Esophagus squamous epithelium (tissue), 5 donors: ENCODE measurements around the gene AIFM3. TPM values are rescaled to one million over a fixed set of nuclear protein-coding genes. Genes with fewer than 3 reads are reported as not detected.
"Not testable (repeated sequence)": the region's sequence is repeated elsewhere in the genome, so short reads cannot be mapped to it uniquely, and the experiment has no call there.

Source experiments
- DNase-seq: peaks from one replicate; lab custom pipeline; 2025; lab: John Stamatoyannopoulos, UW
- H3K27ac ChIP-seq, 4 donors: fragments of 200-600 bp; sonication (generic); one replicate each; pipeline ENCODE4 v1.5.1; 2016 to 2019; ENCODE audit warnings: mild to moderate bottlenecking in 1 of 4
- H3K27me3 ChIP-seq, 4 donors: fragments of 200-600 bp; sonication (generic); 1 replicate in 3 of 4; 2 replicates in 1 of 4; pipeline versions ENCODE4 v1.5.1 to v1.6.0; 2017 to 2021; ENCODE audit warnings: antibody characterized with exemption in 1 of 4
- H3K36me3 ChIP-seq, 3 donors: fragments of 200-600 bp; sonication (generic); one replicate each; pipeline ENCODE4 v1.5.1; 2016 to 2019
- H3K4me1 ChIP-seq, 3 donors: fragments of 200-600 bp; sonication (generic); one replicate each; pipeline ENCODE4 v1.5.1; 2017 to 2019
- H3K4me3 ChIP-seq, 4 donors: fragments of 200-600 bp; sonication (generic); 1 replicate in 3 of 4; 2 replicates in 1 of 4; pipeline ENCODE4 v1.5.1; 2016 to 2019; ENCODE audit warnings: mild to moderate bottlenecking in 2 of 4, moderate library complexity in 1 of 4
- H3K9me3 ChIP-seq, 3 donors: fragments of 200-600 bp; sonication (generic); one replicate each; pipeline ENCODE4 v1.5.1; 2016 to 2019
- POLR2A ChIP-seq, 4 donors: fragments of 450-650 bp; IDR thresholded peaks; one replicate each; pipeline ENCODE4 v1.6.1; 2017; ENCODE audit warnings: antibody characterized with exemption in 4 of 4, mild to moderate bottlenecking in 4 of 4, moderate library complexity in 3 of 4
- WGBS, 2 donors: methylation state at CpG; one replicate each; pipeline ENCODE4 v1.1.5; 2018; 5-methylcytosine and 5-hydroxymethylcytosine counted together
- intact Hi-C: fragments of 100-400 bp; cut with DNase I; formaldehyde crosslinking; loops from one replicate; pipeline ENCODE4 v1.15.0; 2022
- total RNA-seq, 4 donors: library from RNA; depleted of rRNA; stranded (reverse); fragments of >200 nt; gene quantifications; one replicate each; pipeline ENCODE4 v1.1.0, GENCODE V29; 2016
- TF ChIP-seq, protein P1 (sequence below), 6 experiments: fragments of 450-650 bp in 4 of 6; fragments of 200-600 bp in 2 of 6; sonication (generic) in 2 of 6; IDR thresholded peaks; one replicate each; pipeline ENCODE4 v1.5.1; 2016 to 2019; ENCODE audit warnings: antibody characterized with exemption in 6 of 6, mild to moderate bottlenecking in 4 of 6, moderate library complexity in 4 of 6
- donor health status: DM: yes; HTN: yes; CAD: no.

The AIFM3 gene
- total RNA-seq, 4 donors from 2014 or later, result 0.30 to 1.9 (median 0.94) TPM

DNA sequence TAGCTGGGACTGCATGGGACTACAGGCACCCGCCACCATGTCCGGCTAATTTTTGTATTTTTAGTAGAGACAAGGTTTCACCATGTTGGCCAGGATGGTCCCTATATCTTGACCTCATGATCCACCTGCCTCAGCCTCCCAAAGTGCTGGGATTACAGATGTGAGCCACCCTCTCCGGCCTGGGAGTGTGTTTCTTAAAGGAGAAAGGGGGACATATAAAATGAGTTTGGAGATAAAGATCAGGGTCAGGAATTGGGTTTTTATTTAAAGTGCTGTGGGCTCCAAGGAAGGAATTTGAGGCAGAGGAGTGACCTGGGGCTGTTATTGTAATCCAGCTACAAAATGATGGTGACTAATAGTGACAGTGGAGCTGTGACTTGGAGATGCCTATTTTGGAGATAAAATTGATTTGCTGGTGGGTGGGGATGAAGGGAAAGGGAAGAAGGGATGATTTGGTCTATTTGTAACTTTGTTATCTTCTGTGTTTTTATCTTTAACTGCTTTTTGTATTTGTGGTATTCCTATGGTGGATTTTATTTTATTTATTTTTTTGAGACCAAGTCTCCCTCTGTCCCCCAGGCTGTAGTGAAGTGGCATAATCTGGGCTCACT lies 44.8 kb upstream of the AIFM3 start:
- Histone ChIP-seq H3K4me1 (peaks cover 21 to 83% (median 46%) of the 10 kb centered on the region in 3 donors), H3K27me3 (no peaks in the 10 kb centered on the region), H3K27ac (peak overlapping the region in 1 of 4 donors; percentile 9), H3K9me3 (no peaks in the 10 kb centered on the region), H3K4me3 (no peak overlapping the region), H3K36me3 (peaks cover 0 to 3% (median 0%) of the 10 kb centered on the region in 3 donors)
- intact Hi-C loops, result no loop called here
- DNase-seq, result no peak
- TF ChIP-seq, protein P1, sequence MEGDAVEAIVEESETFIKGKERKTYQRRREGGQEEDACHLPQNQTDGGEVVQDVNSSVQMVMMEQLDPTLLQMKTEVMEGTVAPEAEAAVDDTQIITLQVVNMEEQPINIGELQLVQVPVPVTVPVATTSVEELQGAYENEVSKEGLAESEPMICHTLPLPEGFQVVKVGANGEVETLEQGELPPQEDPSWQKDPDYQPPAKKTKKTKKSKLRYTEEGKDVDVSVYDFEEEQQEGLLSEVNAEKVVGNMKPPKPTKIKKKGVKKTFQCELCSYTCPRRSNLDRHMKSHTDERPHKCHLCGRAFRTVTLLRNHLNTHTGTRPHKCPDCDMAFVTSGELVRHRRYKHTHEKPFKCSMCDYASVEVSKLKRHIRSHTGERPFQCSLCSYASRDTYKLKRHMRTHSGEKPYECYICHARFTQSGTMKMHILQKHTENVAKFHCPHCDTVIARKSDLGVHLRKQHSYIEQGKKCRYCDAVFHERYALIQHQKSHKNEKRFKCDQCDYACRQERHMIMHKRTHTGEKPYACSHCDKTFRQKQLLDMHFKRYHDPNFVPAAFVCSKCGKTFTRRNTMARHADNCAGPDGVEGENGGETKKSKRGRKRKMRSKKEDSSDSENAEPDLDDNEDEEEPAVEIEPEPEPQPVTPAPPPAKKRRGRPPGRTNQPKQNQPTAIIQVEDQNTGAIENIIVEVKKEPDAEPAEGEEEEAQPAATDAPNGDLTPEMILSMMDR (IDR thresholded peaks at IDR 0.05), result no peak
- TF ChIP-seq POLR2A (IDR thresholded peaks at IDR 0.05), result no peak
- WGBS, 2 donors, result 0 to 61% methylated on average over 1 to 3 of the region's 3 CpGs

DNA sequence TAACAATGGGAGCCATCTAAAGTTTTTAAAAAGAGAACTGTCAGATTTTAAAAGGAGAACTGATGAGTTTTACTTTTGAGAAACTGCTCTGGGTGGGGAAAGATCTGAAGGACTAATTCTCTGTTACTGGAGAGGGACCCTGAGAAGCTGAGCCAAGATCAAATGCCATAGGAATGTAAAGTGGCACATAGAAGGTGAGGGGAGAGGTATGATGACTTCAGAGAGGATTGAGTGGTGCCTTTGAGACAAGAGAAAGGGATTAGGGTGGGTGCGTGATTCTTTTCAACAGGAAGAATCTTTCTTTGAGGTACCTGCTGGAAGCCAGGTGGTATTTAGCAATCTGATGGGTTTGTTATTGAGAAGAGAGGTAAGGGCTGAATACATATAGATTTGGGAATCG lies 40.8 kb upstream of the AIFM3 start:
- H3K36me3 ChIP-seq, result peaks cover 0 to 3% (median 0%) of the 10 kb centered on the region in 3 donors
- no peak overlapping the region for H3K4me3 ChIP-seq
- H3K9me3 ChIP-seq, result no peaks in the 10 kb centered on the region
- DNase-seq, result no peak
- no peak for TF ChIP-seq POLR2A (IDR thresholded peaks at IDR 0.05)
- TF ChIP-seq, protein P1 (IDR thresholded peaks at IDR 0.05), result no peak
- intact Hi-C loops, result no loop called here
- WGBS, 2 donors, result 63 to 71% methylated on average over 2 of the region's 2 CpGs
- no peaks in the 10 kb centered on the region for H3K27me3 ChIP-seq
- H3K4me1 ChIP-seq, result peaks cover 5 to 73% (median 37%) of the 10 kb centered on the region in 3 donors
- no peak overlapping the region for H3K27ac ChIP-seq

DNA sequence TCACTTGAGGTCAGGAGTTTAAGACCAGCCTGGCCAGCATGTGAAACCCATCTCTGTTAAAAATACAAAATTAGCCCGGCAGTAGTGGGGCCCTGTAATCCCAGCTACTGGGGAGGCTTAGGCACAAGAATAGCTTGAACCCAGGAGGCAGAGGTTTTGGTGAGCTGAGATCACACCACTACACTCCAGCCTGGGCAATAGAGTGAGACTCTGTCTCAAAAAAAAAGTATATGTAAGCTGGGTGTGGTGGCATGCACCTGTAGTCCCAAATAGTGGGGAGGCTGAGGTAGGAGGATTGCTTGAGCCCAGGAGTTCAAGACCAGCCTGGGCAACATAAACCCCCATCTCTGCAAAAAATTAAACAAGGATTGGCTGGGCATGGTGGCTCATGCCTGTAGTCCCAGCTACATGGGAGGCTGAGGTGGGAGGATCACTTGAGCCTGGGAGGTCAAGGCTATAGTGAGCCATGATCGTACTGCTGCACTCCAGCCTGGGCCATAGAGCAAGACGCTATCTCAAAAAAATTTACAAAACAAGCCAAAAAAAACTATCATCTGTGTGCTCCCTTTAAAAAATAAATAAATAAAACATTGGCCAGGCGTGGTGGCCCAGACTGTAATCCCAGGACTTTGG lies 39.0 kb upstream of the AIFM3 start:
- no peak for TF ChIP-seq POLR2A (IDR thresholded peaks at IDR 0.05)
- TF ChIP-seq, protein P1 (IDR thresholded peaks at IDR 0.05), result no peak
- peaks cover 0 to 6% (median 0%) of the 10 kb centered on the region in 3 donors for H3K36me3 ChIP-seq
- intact Hi-C loops, result no loop called here
- no peak overlapping the region for H3K4me3 ChIP-seq
- DNase-seq, result no peak
- H3K27ac ChIP-seq, result no peak overlapping the region
- H3K4me1 ChIP-seq, result peaks cover 0 to 73% (median 24%) of the 10 kb centered on the region in 3 donors
- no peaks in the 10 kb centered on the region for H3K9me3 ChIP-seq
- 83 to 84% methylated on average over 4 of the region's 4 CpGs for WGBS, 2 donors
- no peaks in the 10 kb centered on the region for H3K27me3 ChIP-seq

DNA sequence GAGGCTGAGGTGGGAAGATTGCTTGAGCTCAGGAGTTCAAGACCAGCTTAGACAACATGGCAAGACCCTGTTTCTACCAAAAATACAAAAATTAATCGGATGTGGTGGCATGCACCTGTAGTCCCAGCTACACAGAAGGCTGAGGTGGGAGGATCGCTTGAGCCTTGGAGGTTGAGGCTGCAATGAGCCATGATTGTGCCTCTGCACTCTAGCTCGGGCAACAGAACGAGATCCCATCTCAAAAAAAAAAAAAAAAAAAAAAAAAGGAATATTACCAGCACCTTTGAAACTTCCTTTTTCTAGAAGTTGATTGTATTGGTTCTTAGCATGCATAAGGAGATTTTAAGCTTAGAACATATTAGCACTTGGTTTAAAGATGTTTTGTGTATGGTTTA lies 38.5 kb upstream of the AIFM3 start:
- H3K27me3 ChIP-seq, result no peaks in the 10 kb centered on the region
- H3K9me3 ChIP-seq, result no peaks in the 10 kb centered on the region
- intact Hi-C loops, result no loop called here
- no peak overlapping the region for H3K4me3 ChIP-seq
- peaks cover 0 to 71% (median 23%) of the 10 kb centered on the region in 3 donors for H3K4me1 ChIP-seq
- DNase-seq, result no peak
- 78 to 90% methylated on average over 4 of the region's 4 CpGs for WGBS, 2 donors
- no peak overlapping the region for H3K27ac ChIP-seq
- peaks cover 0 to 10% (median 0%) of the 10 kb centered on the region in 3 donors for H3K36me3 ChIP-seq
- no peak for TF ChIP-seq POLR2A (IDR thresholded peaks at IDR 0.05)
- TF ChIP-seq, protein P1 (IDR thresholded peaks at IDR 0.05), result no peak

DNA sequence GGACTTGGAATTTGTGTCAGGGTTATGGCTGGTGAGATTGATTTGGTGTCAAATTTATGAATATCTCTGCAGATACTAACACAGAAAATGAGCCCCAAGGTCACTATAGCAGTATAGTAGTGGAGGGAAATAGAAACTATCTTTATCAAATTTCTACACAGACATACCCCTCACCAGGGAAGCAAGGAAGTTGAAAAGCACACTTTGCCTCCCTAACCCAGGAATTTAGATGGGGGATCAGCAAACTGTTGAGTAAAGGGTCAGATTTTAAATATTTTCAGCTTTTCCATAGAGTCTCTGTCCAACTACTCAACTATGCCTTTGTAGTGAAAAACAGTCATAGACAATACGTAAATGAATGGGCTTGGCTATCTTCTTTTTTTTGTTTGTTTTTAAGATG lies 37.1 kb upstream of the AIFM3 start:
- 89 to 93% methylated on average over 1 of the region's 1 CpG for WGBS, 2 donors
- Histone ChIP-seq H3K4me1 (peaks cover 1 to 64% (median 23%) of the 10 kb centered on the region in 3 donors), H3K9me3 (no peaks in the 10 kb centered on the region)

DNA sequence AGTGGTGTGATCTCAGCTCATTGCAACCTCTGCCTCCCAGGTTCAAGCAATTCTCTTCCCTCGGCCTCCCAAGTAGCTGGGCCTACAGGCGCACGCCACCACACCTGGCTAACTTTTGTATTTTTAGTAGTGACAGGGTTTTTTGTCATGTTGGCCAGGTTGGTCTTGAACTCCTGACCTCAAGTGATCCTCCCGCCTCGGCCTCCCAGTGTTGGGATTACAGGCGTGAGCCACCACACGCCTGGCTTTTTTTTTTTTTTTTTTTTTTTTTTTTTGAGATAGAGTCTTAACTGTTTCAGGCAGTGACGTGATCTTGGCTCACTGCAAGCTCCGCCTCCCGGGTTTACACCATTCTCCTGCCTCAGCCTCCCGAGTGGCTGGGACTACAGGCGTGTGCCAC lies 36.6 kb upstream of the AIFM3 start:
- DNase-seq, H3K9me3 ChIP-seq, H3K27ac ChIP-seq, H3K27me3 ChIP-seq, H3K4me3 ChIP-seq, intact Hi-C loops: not testable (repeated sequence)
- H3K36me3 ChIP-seq, result peaks cover 0 to 25% (median under 1%) of the 10 kb centered on the region in 3 donors
- H3K4me1 ChIP-seq, result peaks cover 3 to 64% (median 26%) of the 10 kb centered on the region in 3 donors
- 91 to 99% methylated on average over 12 of the region's 12 CpGs for WGBS, 2 donors

More for the DNA sequence above, 37.1 kb upstream of the AIFM3 start:
- intact Hi-C loops, result no loop called here
- TF ChIP-seq POLR2A (IDR thresholded peaks at IDR 0.05), result no peak
- TF ChIP-seq, protein P1 (IDR thresholded peaks at IDR 0.05), result no peak
- DNase-seq, result no peak
- Histone ChIP-seq H3K27ac (no peak overlapping the region), H3K27me3 (no peaks in the 10 kb centered on the region), H3K4me3 (no peak overlapping the region), H3K36me3 (peaks cover 0 to 21% (median 0%) of the 10 kb centered on the region in 3 donors)
